Right lobe of liver (tissue), 4 donors: ENCODE results near the gene WAC.

Source experiments
- POLR2A ChIP-seq: fragments of 450-650 bp; IDR thresholded peaks from one replicate; pipeline ENCODE4 v1.6.1; 2017; ENCODE audit warnings: antibody characterized with exemption, mild to moderate bottlenecking
- TF ChIP-seq, protein P1 (sequence below), 4 donors: fragments of 200-600 bp in 3 of 4; fragments of 450-650 bp in 1 of 4; IDR thresholded peaks; one replicate each; pipeline versions ENCODE4 v1.5.1 to v1.8.0; 2016 to 2022; ENCODE audit warnings: antibody characterized with exemption in 4 of 4, mild to moderate bottlenecking in 2 of 4
- donor health status: DM: no; HTN: no; CAD: no.
- donor health status: DM: no; HTN: no; CAD: no.
- donor health status: DM: no; HTN: yes; CAD: no.

DNA sequence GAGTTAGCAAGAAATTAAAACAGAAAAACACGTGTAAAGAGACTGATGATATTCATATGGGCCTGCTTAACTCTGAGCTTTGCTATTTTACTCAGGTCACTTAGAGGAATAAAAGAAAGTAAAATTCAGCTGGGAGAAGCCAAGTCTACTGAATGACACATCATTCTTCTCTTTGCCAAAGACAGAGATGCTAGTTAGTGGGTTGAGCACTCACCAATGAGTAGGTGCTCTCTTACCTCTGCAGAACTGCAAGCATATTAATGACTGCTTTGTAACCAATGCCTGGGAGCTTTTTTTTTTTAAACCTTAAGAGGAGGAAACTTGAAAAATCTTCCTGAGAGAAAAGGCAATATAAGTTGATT lies 99.6 kb downstream of the WAC start:
- TF ChIP-seq, protein P1, sequence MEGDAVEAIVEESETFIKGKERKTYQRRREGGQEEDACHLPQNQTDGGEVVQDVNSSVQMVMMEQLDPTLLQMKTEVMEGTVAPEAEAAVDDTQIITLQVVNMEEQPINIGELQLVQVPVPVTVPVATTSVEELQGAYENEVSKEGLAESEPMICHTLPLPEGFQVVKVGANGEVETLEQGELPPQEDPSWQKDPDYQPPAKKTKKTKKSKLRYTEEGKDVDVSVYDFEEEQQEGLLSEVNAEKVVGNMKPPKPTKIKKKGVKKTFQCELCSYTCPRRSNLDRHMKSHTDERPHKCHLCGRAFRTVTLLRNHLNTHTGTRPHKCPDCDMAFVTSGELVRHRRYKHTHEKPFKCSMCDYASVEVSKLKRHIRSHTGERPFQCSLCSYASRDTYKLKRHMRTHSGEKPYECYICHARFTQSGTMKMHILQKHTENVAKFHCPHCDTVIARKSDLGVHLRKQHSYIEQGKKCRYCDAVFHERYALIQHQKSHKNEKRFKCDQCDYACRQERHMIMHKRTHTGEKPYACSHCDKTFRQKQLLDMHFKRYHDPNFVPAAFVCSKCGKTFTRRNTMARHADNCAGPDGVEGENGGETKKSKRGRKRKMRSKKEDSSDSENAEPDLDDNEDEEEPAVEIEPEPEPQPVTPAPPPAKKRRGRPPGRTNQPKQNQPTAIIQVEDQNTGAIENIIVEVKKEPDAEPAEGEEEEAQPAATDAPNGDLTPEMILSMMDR (IDR thresholded peaks at IDR 0.05): no peak
- TF ChIP-seq POLR2A: no peak
